ENCODE results near the gene NRP2. TPM values are rescaled to one million over a fixed set of nuclear protein-coding genes. Genes with fewer than 3 reads are reported as not detected.

NRP2 gene
- total RNA-seq, 5 donors from 2014 or later (not counting 1 experiment from before 2014, with no cell fraction given), result 0.85 to 1.1 (median 0.93) TPM; not detected in 2

- no peaks in the 10 kb centered on the region for H3K4me1 ChIP-seq (ENCODE audit: control insufficient read depth in 1 of 2, extremely low read depth in 1 of 2, insufficient read depth in 2 of 2, low read length in 2 of 2)
- H3K27ac Mint-ChIP-seq, result no peak overlapping the region
- no peaks in the 10 kb centered on the region for H3K9me3 ChIP-seq
- H3K4me1 Mint-ChIP-seq, result no peaks in the 10 kb centered on the region
- H3K27ac ChIP-seq (ENCODE audit: low read length), result no peak overlapping the region
- CTCF ChIA-PET, result interaction anchor here (0.8 to 1.5 kb wide), 4 partner anchors 41 to 1589 kb away, joined by 3 to 4 read pairs (median 3); no protein-coding TSS in a partner anchor
- no peaks in the 10 kb centered on the region for H3K36me3 ChIP-seq (ENCODE audit: control insufficient read depth in 2 of 2, extremely low read depth in 1 of 2, insufficient read depth in 1 of 2, low read length in 1 of 2)
- POLR2A ChIA-PET, result interaction anchor here in 1 of 2 donors (0.7 kb wide), 1 partner anchor 271 kb away, joined by 4 read pairs; no protein-coding TSS in a partner anchor
- peaks cover 0 to 2% of the 10 kb centered on the region in 2 experiments for H3K27me3 ChIP-seq (replicated peaks in 1 of 2; ENCODE audit: control insufficient read depth in 2 of 2, extremely low read depth in 1 of 2, insufficient read depth in 2 of 2, low read length in 1 of 2)
- peaks cover 18 to 19% of the 10 kb centered on the region in 2 donors for H3K27me3 Mint-ChIP-seq
- H3K4me3 ChIP-seq (ENCODE audit: control insufficient read depth in 1 of 2, extremely low read depth in 1 of 2, low read length in 1 of 2), result no peak overlapping the region
- 100% methylated on average over 1 of the region's 3 CpGs for WGBS (ENCODE audit: insufficient coverage)
- H3K9me3 Mint-ChIP-seq, result no peaks in the 10 kb centered on the region
- no peak for ATAC-seq (replicated peaks in 1 of 4)
- no peaks in the 10 kb centered on the region for H3K36me3 Mint-ChIP-seq
- no peak overlapping the region for H3K4me3 Mint-ChIP-seq
- no peak for DNase-seq
Measured at GRCh38 chr2:205815673-205816072, 133.4 kb downstream of the NRP2 start.

- Histone ChIP-seq H3K27me3 (replicated peaks in 1 of 2; ENCODE audit: control insufficient read depth in 2 of 2, extremely low read depth in 1 of 2, insufficient read depth in 2 of 2, low read length in 1 of 2) (peaks cover 0 to 4% of the 10 kb centered on the region in 2 experiments), H3K27ac (ENCODE audit: low read length) (no peak overlapping the region), H3K36me3 (ENCODE audit: control insufficient read depth in 2 of 2, extremely low read depth in 1 of 2, insufficient read depth in 1 of 2, low read length in 1 of 2) (no peaks in the 10 kb centered on the region), H3K4me1 (ENCODE audit: control insufficient read depth in 1 of 2, extremely low read depth in 1 of 2, insufficient read depth in 2 of 2, low read length in 2 of 2) (no peaks in the 10 kb centered on the region), H3K9me3 (no peaks in the 10 kb centered on the region), H3K4me3 (ENCODE audit: control insufficient read depth in 1 of 2, extremely low read depth in 1 of 2, low read length in 1 of 2) (no peak overlapping the region)
- POLR2A ChIA-PET, result interaction anchor here (0.5 to 0.7 kb wide), 2 partner anchors 270 to 1179 kb away, joined by 3 to 4 read pairs; no protein-coding TSS in a partner anchor
- ATAC-seq (replicated peaks in 1 of 4) (no peak), DNase-seq (no peak)
- Mint-ChIP-seq H3K36me3 (no peaks in the 10 kb centered on the region), H3K27ac (no peak overlapping the region), H3K9me3 (no peaks in the 10 kb centered on the region), H3K4me1 (no peaks in the 10 kb centered on the region), H3K27me3 (peaks cover 19% of the 10 kb centered on the region in 2 donors), H3K4me3 (no peak overlapping the region)
- CTCF ChIA-PET, result interaction anchor here (0.6 to 1.5 kb wide), 6 partner anchors 10 to 1590 kb away, joined by 3 to 4 read pairs (median 3); no protein-coding TSS in a partner anchor
Measured at GRCh38 chr2:205816268-205816667, 134.0 kb downstream of the NRP2 start.

- ATAC-seq (replicated peaks in 1 of 4) (no peak), DNase-seq (no peak)
- H3K4me3 ChIP-seq (ENCODE audit: control insufficient read depth in 1 of 2, extremely low read depth in 1 of 2, low read length in 1 of 2), result no peak overlapping the region
- Mint-ChIP-seq H3K27me3 (peaks cover 20 to 27% of the 10 kb centered on the region in 2 donors), H3K36me3 (no peaks in the 10 kb centered on the region), H3K4me1 (no peaks in the 10 kb centered on the region), H3K27ac (no peak overlapping the region), H3K4me3 (no peak overlapping the region), H3K9me3 (peaks cover 0 to 14% (median 8%) of the 10 kb centered on the region in 3 donors)
- no CpG with 5 or more reads among the region's 2 CpGs for WGBS (ENCODE audit: insufficient coverage)
- CTCF ChIA-PET, result interaction anchor here in 1 of 2 donors (0.8 kb wide), 1 partner anchor 10 kb away, joined by 3 read pairs; no protein-coding TSS in a partner anchor
- H3K27ac ChIP-seq (ENCODE audit: low read length), result no peak overlapping the region
- H3K36me3 ChIP-seq (ENCODE audit: control insufficient read depth in 2 of 2, extremely low read depth in 1 of 2, insufficient read depth in 1 of 2, low read length in 1 of 2), result no peaks in the 10 kb centered on the region
- H3K4me1 ChIP-seq (ENCODE audit: control insufficient read depth in 1 of 2, extremely low read depth in 1 of 2, insufficient read depth in 2 of 2, low read length in 2 of 2), result no peaks in the 10 kb centered on the region
- H3K9me3 ChIP-seq, result no peaks in the 10 kb centered on the region
- POLR2A ChIA-PET, result no interaction called here
- peaks cover 0 to 8% of the 10 kb centered on the region in 2 experiments for H3K27me3 ChIP-seq (replicated peaks in 1 of 2; ENCODE audit: control insufficient read depth in 2 of 2, extremely low read depth in 1 of 2, insufficient read depth in 2 of 2, low read length in 1 of 2)
Measured at GRCh38 chr2:205822579-205822978, 140.3 kb downstream of the NRP2 start.

GRCh38 chr2:205827809-205828365, 145.6 kb downstream of the NRP2 start:
- H3K36me3 Mint-ChIP-seq, result no peaks in the 10 kb centered on the region
- CTCF ChIA-PET, result no interaction called here

GRCh38 chr2:205833864-205834263, 151.6 kb downstream of the NRP2 start:
- WGBS (ENCODE audit: insufficient coverage), result no CpG with 5 or more reads among the region's 2 CpGs
- H3K4me3 ChIP-seq (ENCODE audit: control insufficient read depth in 1 of 2, extremely low read depth in 1 of 2, low read length in 1 of 2), result no peak overlapping the region
- DNase-seq (no peak), ATAC-seq (replicated peaks in 1 of 4) (no peak)
- H3K27me3 ChIP-seq (replicated peaks in 1 of 2; ENCODE audit: control insufficient read depth in 2 of 2, extremely low read depth in 1 of 2, insufficient read depth in 2 of 2, low read length in 1 of 2), result no peaks in the 10 kb centered on the region
- peaks cover 13 to 18% of the 10 kb centered on the region in 2 donors for H3K27me3 Mint-ChIP-seq
- CTCF ChIA-PET, result no interaction called here
- H3K4me3 Mint-ChIP-seq, result no peak overlapping the region
- H3K36me3 Mint-ChIP-seq, result no peaks in the 10 kb centered on the region
- POLR2A ChIA-PET, result no interaction called here
- H3K4me1 Mint-ChIP-seq, result no peaks in the 10 kb centered on the region
- no peaks in the 10 kb centered on the region for H3K36me3 ChIP-seq (ENCODE audit: control insufficient read depth in 2 of 2, extremely low read depth in 1 of 2, insufficient read depth in 1 of 2, low read length in 1 of 2)
- H3K4me1 ChIP-seq (ENCODE audit: control insufficient read depth in 1 of 2, extremely low read depth in 1 of 2, insufficient read depth in 2 of 2, low read length in 2 of 2), result no peaks in the 10 kb centered on the region
- no peaks in the 10 kb centered on the region for H3K9me3 ChIP-seq
- no peak overlapping the region for H3K27ac ChIP-seq (ENCODE audit: low read length)
- H3K27ac Mint-ChIP-seq, result no peak overlapping the region
- H3K9me3 Mint-ChIP-seq, result peaks cover 0 to 4% (median 2%) of the 10 kb centered on the region in 3 donors

More at GRCh38 chr2:205827809-205828365, 145.6 kb downstream of the NRP2 start:
- Mint-ChIP-seq H3K27me3 (peaks cover 14 to 18% of the 10 kb centered on the region in 2 donors), H3K9me3 (peaks cover 0 to 14% (median 8%) of the 10 kb centered on the region in 3 donors), H3K4me1 (no peaks in the 10 kb centered on the region), H3K4me3 (no peak overlapping the region), H3K27ac (no peak overlapping the region)
- Histone ChIP-seq H3K4me3 (ENCODE audit: control insufficient read depth in 1 of 2, extremely low read depth in 1 of 2, low read length in 1 of 2) (no peak overlapping the region), H3K36me3 (ENCODE audit: control insufficient read depth in 2 of 2, extremely low read depth in 1 of 2, insufficient read depth in 1 of 2, low read length in 1 of 2) (no peaks in the 10 kb centered on the region), H3K27me3 (replicated peaks in 1 of 2; ENCODE audit: control insufficient read depth in 2 of 2, extremely low read depth in 1 of 2, insufficient read depth in 2 of 2, low read length in 1 of 2) (no peaks in the 10 kb centered on the region), H3K4me1 (ENCODE audit: control insufficient read depth in 1 of 2, extremely low read depth in 1 of 2, insufficient read depth in 2 of 2, low read length in 2 of 2) (no peaks in the 10 kb centered on the region), H3K27ac (ENCODE audit: low read length) (no peak overlapping the region), H3K9me3 (no peaks in the 10 kb centered on the region)
- WGBS (ENCODE audit: insufficient coverage), result 52% methylated on average over 6 of the region's 9 CpGs
- POLR2A ChIA-PET, result no interaction called here
- no peak for DNase-seq
- ATAC-seq (replicated peaks in 1 of 4), result no peak

- no peak for ATAC-seq (replicated peaks in 1 of 4)
- Mint-ChIP-seq H3K27ac (no peak overlapping the region), H3K9me3 (peaks cover 0 to 4% (median 2%) of the 10 kb centered on the region in 3 donors), H3K36me3 (no peaks in the 10 kb centered on the region), H3K4me3 (no peak overlapping the region), H3K27me3 (peaks cover 13 to 18% of the 10 kb centered on the region in 2 donors), H3K4me1 (no peaks in the 10 kb centered on the region)
- no peak overlapping the region for H3K27ac ChIP-seq (ENCODE audit: low read length)
- no peaks in the 10 kb centered on the region for H3K4me1 ChIP-seq (ENCODE audit: control insufficient read depth in 1 of 2, extremely low read depth in 1 of 2, insufficient read depth in 2 of 2, low read length in 2 of 2)
- WGBS (ENCODE audit: insufficient coverage), result 100% methylated on average over 1 of the region's 3 CpGs
- no peak for DNase-seq
- POLR2A ChIA-PET, result no interaction called here
- no peaks in the 10 kb centered on the region for H3K36me3 ChIP-seq (ENCODE audit: control insufficient read depth in 2 of 2, extremely low read depth in 1 of 2, insufficient read depth in 1 of 2, low read length in 1 of 2)
- H3K4me3 ChIP-seq (ENCODE audit: control insufficient read depth in 1 of 2, extremely low read depth in 1 of 2, low read length in 1 of 2), result no peak overlapping the region
- no peaks in the 10 kb centered on the region for H3K9me3 ChIP-seq
- no peaks in the 10 kb centered on the region for H3K27me3 ChIP-seq (replicated peaks in 1 of 2; ENCODE audit: control insufficient read depth in 2 of 2, extremely low read depth in 1 of 2, insufficient read depth in 2 of 2, low read length in 1 of 2)
- CTCF ChIA-PET, result no interaction called here
Measured at GRCh38 chr2:205834796-205835195, 152.5 kb downstream of the NRP2 start.

Measured in T-cell (primary cell).